Upper lobe of left lung (tissue), 4 donors: ENCODE measurements around the gene SNX13.

Experiments
- EP300 ChIP-seq, 4 donors: sonication (generic); formaldehyde crosslinking; IDR thresholded peaks; one replicate each; pipeline ENCODE4 v1.5.1; 2017; ENCODE audit warnings: antibody characterized with exemption in 4 of 4, control low read depth in 2 of 4
- POLR2A ChIP-seq, 4 donors: fragments of 450-650 bp; IDR thresholded peaks; one replicate each; pipeline ENCODE4 v1.5.1; 2016 to 2017; ENCODE audit warnings: antibody characterized with exemption in 4 of 4, mild to moderate bottlenecking in 2 of 4
- TF ChIP-seq, protein P1 (sequence below), 6 experiments: fragments of 450-650 bp in 4 of 6; fragments of 200-600 bp in 2 of 6; sonication (generic) in 2 of 6; IDR thresholded peaks; one replicate each; pipeline ENCODE4 v1.5.1; 2016 to 2019; ENCODE audit warnings: antibody characterized with exemption in 6 of 6

DNA sequence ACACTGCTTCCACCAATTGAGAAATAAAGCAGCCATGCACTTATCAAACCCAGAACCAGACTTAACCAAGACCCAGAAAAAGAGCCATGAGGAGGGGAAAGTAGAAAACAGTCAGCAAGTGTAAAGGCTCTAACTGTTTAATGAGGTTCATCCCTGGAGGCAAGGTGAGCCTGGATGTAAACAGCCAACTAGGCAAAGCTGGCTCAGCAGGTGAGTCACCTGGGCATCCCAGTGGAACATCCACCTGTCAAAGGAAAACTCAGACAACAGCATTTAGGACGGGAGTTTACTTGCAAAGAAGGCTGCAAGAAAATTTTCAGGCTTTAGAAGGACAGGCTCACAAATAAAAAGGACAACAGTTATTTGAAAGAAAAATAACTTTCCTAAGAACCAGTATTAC lies 153.0 kb downstream of the SNX13 start:
- TF ChIP-seq, protein P1, sequence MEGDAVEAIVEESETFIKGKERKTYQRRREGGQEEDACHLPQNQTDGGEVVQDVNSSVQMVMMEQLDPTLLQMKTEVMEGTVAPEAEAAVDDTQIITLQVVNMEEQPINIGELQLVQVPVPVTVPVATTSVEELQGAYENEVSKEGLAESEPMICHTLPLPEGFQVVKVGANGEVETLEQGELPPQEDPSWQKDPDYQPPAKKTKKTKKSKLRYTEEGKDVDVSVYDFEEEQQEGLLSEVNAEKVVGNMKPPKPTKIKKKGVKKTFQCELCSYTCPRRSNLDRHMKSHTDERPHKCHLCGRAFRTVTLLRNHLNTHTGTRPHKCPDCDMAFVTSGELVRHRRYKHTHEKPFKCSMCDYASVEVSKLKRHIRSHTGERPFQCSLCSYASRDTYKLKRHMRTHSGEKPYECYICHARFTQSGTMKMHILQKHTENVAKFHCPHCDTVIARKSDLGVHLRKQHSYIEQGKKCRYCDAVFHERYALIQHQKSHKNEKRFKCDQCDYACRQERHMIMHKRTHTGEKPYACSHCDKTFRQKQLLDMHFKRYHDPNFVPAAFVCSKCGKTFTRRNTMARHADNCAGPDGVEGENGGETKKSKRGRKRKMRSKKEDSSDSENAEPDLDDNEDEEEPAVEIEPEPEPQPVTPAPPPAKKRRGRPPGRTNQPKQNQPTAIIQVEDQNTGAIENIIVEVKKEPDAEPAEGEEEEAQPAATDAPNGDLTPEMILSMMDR (IDR thresholded peaks at IDR 0.05): no peak
- TF ChIP-seq POLR2A (IDR thresholded peaks at IDR 0.05) (no peak), EP300 (IDR thresholded peaks at IDR 0.05) (no peak)
